Measurements from ENCODE around the gene TMED9. TPM values are rescaled to one million over a fixed set of nuclear protein-coding genes. Genes with fewer than 3 reads are reported as not detected.
"Not testable (repeated sequence)": the region's sequence is repeated elsewhere in the genome, so short reads cannot be mapped to it uniquely, and the experiment has no call there.

TMED9 gene
- total RNA-seq, 2 experiments from 2014 or later: 81.0 to 83.2 TPM

GRCh38 chr5:177557041-177557647 lies 34.9 kb upstream of the TMED9 start:
- Mint-ChIP-seq H3K27me3 (no peaks in the 10 kb centered on the region), H3K4me1 (peaks cover 28% of the 10 kb centered on the region), H3K9me3 (no peaks in the 10 kb centered on the region), H3K27ac (no peak overlapping the region), H3K36me3 (peaks cover 2% of the 10 kb centered on the region), H3K4me3 (no peak overlapping the region)
- DNase-seq (no peak), ATAC-seq (ENCODE audit: low read depth) (peak; percentile 22)
- POLR2A ChIA-PET: no interaction called here

- H3K27me3 Mint-ChIP-seq: no peaks in the 10 kb centered on the region
- peaks cover 25% of the 10 kb centered on the region for H3K4me1 Mint-ChIP-seq
- H3K27ac Mint-ChIP-seq: no peak overlapping the region
- no peak for ATAC-seq (ENCODE audit: low read depth)
- H3K36me3 Mint-ChIP-seq: no peaks in the 10 kb centered on the region
- no peak for DNase-seq
- no peaks in the 10 kb centered on the region for H3K9me3 Mint-ChIP-seq
- no peak overlapping the region for H3K4me3 Mint-ChIP-seq
- POLR2A ChIA-PET: no interaction called here
Measured at GRCh38 chr5:177557796-177558195, 34.2 kb upstream of the TMED9 start.

- H3K27ac Mint-ChIP-seq; H3K9me3 Mint-ChIP-seq; DNase-seq; POLR2A ChIA-PET; H3K4me3 Mint-ChIP-seq; ATAC-seq (ENCODE audit: low read depth); H3K27me3 Mint-ChIP-seq; H3K36me3 Mint-ChIP-seq: not testable (repeated sequence)
- H3K4me1 Mint-ChIP-seq: peaks cover 18% of the 10 kb centered on the region
Measured at GRCh38 chr5:177559446-177559941, 32.5 kb upstream of the TMED9 start.

- no peak overlapping the region for H3K27ac Mint-ChIP-seq
- H3K27me3 Mint-ChIP-seq: peaks cover 13% of the 10 kb centered on the region
- no peaks in the 10 kb centered on the region for H3K36me3 Mint-ChIP-seq
- no peaks in the 10 kb centered on the region for H3K9me3 Mint-ChIP-seq
- no peak overlapping the region for H3K4me3 Mint-ChIP-seq
- no peak for ATAC-seq (ENCODE audit: low read depth)
- POLR2A ChIA-PET: no interaction called here
- H3K4me1 Mint-ChIP-seq: no peaks in the 10 kb centered on the region
- no peak for DNase-seq
Measured at GRCh38 chr5:177565046-177565445, 27.0 kb upstream of the TMED9 start.

GRCh38 chr5:177568326-177568725 lies 23.7 kb upstream of the TMED9 start:
- H3K9me3 Mint-ChIP-seq: no peaks in the 10 kb centered on the region
- no peak for ATAC-seq (ENCODE audit: low read depth)
- no peak overlapping the region for H3K27ac Mint-ChIP-seq
- POLR2A ChIA-PET: interaction anchor here (0.7 kb wide), 1 partner anchor 11 kb away, joined by 3 read pairs; no protein-coding TSS in a partner anchor
- H3K4me1 Mint-ChIP-seq: no peaks in the 10 kb centered on the region
- DNase-seq: no peak
- no peak overlapping the region for H3K4me3 Mint-ChIP-seq
- H3K36me3 Mint-ChIP-seq: no peaks in the 10 kb centered on the region
- H3K27me3 Mint-ChIP-seq: peaks cover 15% of the 10 kb centered on the region

GRCh38 chr5:177569894-177570293 lies 22.1 kb upstream of the TMED9 start:
- POLR2A ChIA-PET: interaction anchor here (0.6 kb wide), 1 partner anchor 1155 kb away, joined by 3 read pairs; no protein-coding TSS in a partner anchor
- H3K27me3 Mint-ChIP-seq: peaks cover 17% of the 10 kb centered on the region
- no peak overlapping the region for H3K27ac Mint-ChIP-seq
- ATAC-seq (ENCODE audit: low read depth): no peak
- H3K36me3 Mint-ChIP-seq: no peaks in the 10 kb centered on the region
- DNase-seq: no peak
- H3K9me3 Mint-ChIP-seq: no peaks in the 10 kb centered on the region
- H3K4me1 Mint-ChIP-seq: no peaks in the 10 kb centered on the region
- no peak overlapping the region for H3K4me3 Mint-ChIP-seq

GRCh38 chr5:177575488-177575887 lies 16.5 kb upstream of the TMED9 start:
- Mint-ChIP-seq H3K36me3 (no peaks in the 10 kb centered on the region), H3K9me3 (no peaks in the 10 kb centered on the region), H3K4me3 (no peak overlapping the region), H3K4me1 (no peaks in the 10 kb centered on the region), H3K27me3 (peaks cover 4% of the 10 kb centered on the region), H3K27ac (no peak overlapping the region)
- ATAC-seq (ENCODE audit: low read depth) (no peak), DNase-seq (no peak)
- POLR2A ChIA-PET: no interaction called here

- POLR2A ChIA-PET: interaction anchor here (1.0 kb wide), 1 partner anchor 545 kb away, joined by 3 read pairs; no protein-coding TSS in a partner anchor
- H3K4me3 Mint-ChIP-seq: no peak overlapping the region
- no peaks in the 10 kb centered on the region for H3K36me3 Mint-ChIP-seq
- H3K4me1 Mint-ChIP-seq: no peaks in the 10 kb centered on the region
- H3K9me3 Mint-ChIP-seq: no peaks in the 10 kb centered on the region
- no peak for DNase-seq
- peaks cover 4% of the 10 kb centered on the region for H3K27me3 Mint-ChIP-seq
- no peak for ATAC-seq (ENCODE audit: low read depth)
- H3K27ac Mint-ChIP-seq: no peak overlapping the region
Measured at GRCh38 chr5:177576169-177576568, 15.8 kb upstream of the TMED9 start.

- Mint-ChIP-seq H3K9me3 (no peaks in the 10 kb centered on the region), H3K27ac (no peak overlapping the region), H3K4me1 (no peaks in the 10 kb centered on the region), H3K4me3 (no peak overlapping the region), H3K27me3 (peaks cover 3% of the 10 kb centered on the region), H3K36me3 (no peaks in the 10 kb centered on the region)
- POLR2A ChIA-PET: no interaction called here
- no peak for ATAC-seq (ENCODE audit: low read depth)
- DNase-seq: no peak
Measured at GRCh38 chr5:177578316-177578715, 13.7 kb upstream of the TMED9 start.

GRCh38 chr5:177588413-177588909 lies 3.5 kb upstream of the TMED9 start:
- Mint-ChIP-seq H3K27me3 (peaks cover 35% of the 10 kb centered on the region), H3K4me3 (no peak overlapping the region)
- no peak for ATAC-seq (ENCODE audit: low read depth)

GRCh38 chr5:177590406-177590805 lies 1.6 kb upstream of the TMED9 start:
- Mint-ChIP-seq H3K27ac (no peak overlapping the region), H3K27me3 (peaks cover 31% of the 10 kb centered on the region), H3K9me3 (no peaks in the 10 kb centered on the region), H3K36me3 (peaks cover 8% of the 10 kb centered on the region), H3K4me3 (no peak overlapping the region), H3K4me1 (peaks cover 17% of the 10 kb centered on the region)
- POLR2A ChIA-PET: no interaction called here
- ATAC-seq (ENCODE audit: low read depth): no peak
- DNase-seq: no peak

More at GRCh38 chr5:177588413-177588909, 3.5 kb upstream of the TMED9 start:
- DNase-seq: no peak
- POLR2A ChIA-PET: interaction anchor here (0.7 kb wide), 1 partner anchor 1952 kb away, joined by 3 read pairs; no protein-coding TSS in a partner anchor
- H3K9me3 Mint-ChIP-seq: no peaks in the 10 kb centered on the region
- peaks cover 11% of the 10 kb centered on the region for H3K4me1 Mint-ChIP-seq
- no peak overlapping the region for H3K27ac Mint-ChIP-seq
- peaks cover 2% of the 10 kb centered on the region for H3K36me3 Mint-ChIP-seq

- POLR2A ChIA-PET: interaction anchor here (1.0 to 1.4 kb wide), 3 partner anchors 9 to 38 kb away, joined by 3 to 6 read pairs (median 4); partner anchors contain the start of gene B4GALT7
- DNase-seq (no peak), ATAC-seq (ENCODE audit: low read depth) (no peak)
- peaks cover 19% of the 10 kb centered on the region for H3K4me1 Mint-ChIP-seq
- peak overlapping the region; percentile 98 for H3K27ac Mint-ChIP-seq
- H3K36me3 Mint-ChIP-seq: peaks cover 16% of the 10 kb centered on the region
- no peaks in the 10 kb centered on the region for H3K9me3 Mint-ChIP-seq
- peaks cover 30% of the 10 kb centered on the region for H3K27me3 Mint-ChIP-seq
- H3K4me3 Mint-ChIP-seq: peak overlapping the region; percentile 100
Measured at GRCh38 chr5:177591690-177592009, 353 bp upstream of the TMED9 start.

- POLR2A ChIA-PET: interaction anchor here (0.9 to 1.4 kb wide), 4 partner anchors 8 to 77 kb away, joined by 3 to 6 read pairs (median 4); partner anchors contain the start of genes B4GALT7 and DDX41
Measured at GRCh38 chr5:177592905-177593304, 902 bp downstream of the TMED9 start.

GRCh38 chr5:177593511-177593910 lies 1.5 kb downstream of the TMED9 start:
- no peak for DNase-seq
- Mint-ChIP-seq H3K9me3 (no peaks in the 10 kb centered on the region), H3K4me3 (peak overlapping the region; percentile 100), H3K27me3 (peaks cover 21% of the 10 kb centered on the region), H3K36me3 (peaks cover 17% of the 10 kb centered on the region), H3K27ac (no peak overlapping the region), H3K4me1 (peaks cover 23% of the 10 kb centered on the region)
- POLR2A ChIA-PET: no interaction called here
- no peak for ATAC-seq (ENCODE audit: low read depth)

More at GRCh38 chr5:177592905-177593304, 902 bp downstream of the TMED9 start:
- Mint-ChIP-seq H3K4me3 (peak overlapping the region; percentile 100), H3K4me1 (peaks cover 22% of the 10 kb centered on the region), H3K27ac (peak overlapping the region; percentile 98), H3K9me3 (no peaks in the 10 kb centered on the region), H3K27me3 (peaks cover 27% of the 10 kb centered on the region), H3K36me3 (peaks cover 17% of the 10 kb centered on the region)
- no peak for DNase-seq
- ATAC-seq (ENCODE audit: low read depth): no peak

Measured in activated naive CD8-positive, alpha-beta T cell treated with anti-CD3 and anti-CD28 coated beads, Interleukin-2, amount 10 ng/mL, durations not matched to agents 7 days and 5 days (primary cell).